K562 (cell line): ENCODE measurements around the gene LAMA2. TPM values are rescaled to one million over a fixed set of nuclear protein-coding genes. Genes with fewer than 3 reads are reported as not detected.
"Not testable (repeated sequence)": the region's sequence is repeated elsewhere in the genome, so short reads cannot be mapped to it uniquely, and the experiment has no call there.

Experiments
- ATAC-seq: fragments of 200-7000 bp; cut with Tn5 transposase; 3 replicates; pipeline ENCODE4 v1.9.1; 2020; ENCODE audit warnings: moderate library complexity
- BruUV-seq: library from RNA; stranded (reverse); fragments of 400-500 nt; replicated peaks from 2 replicates; lab custom pipeline; 2021; lab: Mats Ljungman, UMichigan
- CTCF ChIA-PET: fragments of 300-600 bp; formaldehyde crosslinking; extraction: SDS; loops from one replicate; lab custom pipeline; 2021; ENCODE audit warnings: low intra/inter-chr PET ratio; lab: Yijun Ruan, JAX
- POLR2A ChIA-PET: fragments of 300-600, 350-650 bp; sonication (Branson Sonifier 250); formaldehyde crosslinking; extraction: SDS; loops from one replicate; lab custom pipeline; 2021; ENCODE audit warnings: antibody characterized with exemption, inconsistent platforms; lab: Yijun Ruan, JAX
- DNase-seq, 4 experiments: peaks; one replicate each; pipeline versions ENCODE4 v3.0.0 to v3.0.0-alpha.2; 2011 to 2018; ENCODE audit warnings: low spot score in 3 of 4, mixed read lengths in 3 of 4; ENCODE audit errors: extremely low read depth in 1 of 4
- FAIRE-seq: peaks from 2 replicates; lab custom pipeline; 2011; peaks lifted over from hg19 to GRCh38; lab: Jason Lieb, UNC
- H2AFZ ChIP-seq: 2 replicates; pipeline ENCODE4 v1.6.0; 2011; ENCODE audit warnings: low read depth, low read length, control low read depth, inconsistent platforms
- H3K27ac ChIP-seq: fragments of 200-600 bp; 3 replicates; pipeline ENCODE4 v1.8.0; 2011; ENCODE audit warnings: low read depth, mild to moderate bottlenecking, control low read depth, inconsistent platforms, low read length, moderate library complexity, mixed read lengths; ENCODE audit errors: extremely low read depth
- H3K27me3 ChIP-seq, 2 experiments: fragments of 300-600 bp in 1 of 2; 2 replicates in 1 of 2; 3 replicates in 1 of 2; pipeline versions ENCODE4 v1.6.0 to v1.8.0; 2011; ENCODE audit warnings: inconsistent platforms in 2 of 2, low read length in 2 of 2, mild to moderate bottlenecking in 1 of 2, mixed read lengths in 1 of 2, moderate library complexity in 1 of 2; ENCODE audit not compliant: control insufficient read depth in 2 of 2, insufficient read depth in 2 of 2
- H3K36me3 ChIP-seq: fragments of 300-600 bp; 3 replicates; pipeline ENCODE4 v1.8.0; 2011; ENCODE audit warnings: mild to moderate bottlenecking, low read length, inconsistent platforms; ENCODE audit not compliant: control insufficient read depth, insufficient read depth
- H3K4me1 ChIP-seq, 2 experiments: fragments of 200-600 bp in 1 of 2; replicated peaks in 1 of 2; 2 replicates in 1 of 2; 3 replicates in 1 of 2; pipeline versions ENCODE4 v1.5.1 to v1.8.0; 2011; ENCODE audit warnings: inconsistent platforms in 2 of 2, low read length in 2 of 2, mild to moderate bottlenecking in 1 of 2, mixed read lengths in 1 of 2, moderate library complexity in 1 of 2; ENCODE audit not compliant: control insufficient read depth in 2 of 2, insufficient read depth in 2 of 2
- H3K4me2 ChIP-seq: 2 replicates; pipeline ENCODE4 v1.6.1; 2011; ENCODE audit warnings: low read length, control low read depth, inconsistent platforms, mixed read lengths; ENCODE audit not compliant: insufficient read depth
- H3K4me3 ChIP-seq: fragments of 200-600 bp; sonication (generic), shearing (Covaris generic); 2 replicates; pipeline ENCODE4 v1.5.1; 2016; ENCODE audit warnings: control low read depth, inconsistent platforms
- H3K79me2 ChIP-seq: fragments of 200-600 bp; 3 replicates; pipeline ENCODE4 v1.8.0; 2011; ENCODE audit warnings: low read length, inconsistent platforms; ENCODE audit not compliant: control insufficient read depth, insufficient read depth
- H3K9ac ChIP-seq, 2 experiments: 2 replicates each; pipeline versions ENCODE4 v1.6.0 to v1.6.1; 2011; ENCODE audit warnings: low read depth in 2 of 2, low read length in 2 of 2, control low read depth in 1 of 2, inconsistent platforms in 1 of 2, mild to moderate bottlenecking in 1 of 2, mixed read lengths in 1 of 2; ENCODE audit not compliant: insufficient read depth in 1 of 2
- H3K9me1 ChIP-seq: one replicate; pipeline ENCODE4 v1.6.0; 2011; ENCODE audit warnings: inconsistent platforms, mild to moderate bottlenecking, low read length, moderate library complexity; ENCODE audit not compliant: control insufficient read depth, insufficient read depth
- H3K9me3 ChIP-seq: replicated peaks from 2 replicates; pipeline ENCODE4 v1.5.1; 2011; ENCODE audit warnings: low read depth, low read length, inconsistent platforms; ENCODE audit not compliant: control insufficient read depth, insufficient read depth
- H4K20me1 ChIP-seq: replicated peaks from 2 replicates; pipeline ENCODE4 v1.6.1; 2011; ENCODE audit warnings: low read length, inconsistent platforms, mixed read lengths; ENCODE audit not compliant: control insufficient read depth, insufficient read depth
- DIDO1 ChIP-seq: fragments of 450-650 bp; IDR thresholded peaks from 2 replicates; pipeline ENCODE4 v1.6.1; 2016; ENCODE audit warnings: low read depth, missing biosample characterization, missing genetic modification characterization
- PURB ChIP-seq: sonication (generic); formaldehyde crosslinking; IDR thresholded peaks from 2 replicates; pipeline ENCODE4 v1.9.0; 2021; ENCODE audit warnings: low read depth, mild to moderate bottlenecking, missing genetic modification reagents
- U2AF1 ChIP-seq: fragments of 200-400 bp; formaldehyde crosslinking; optimal IDR thresholded peaks from 2 replicates; pipeline ENCODE3; 2017; ENCODE audit warnings: mild to moderate bottlenecking, low read depth, low read length, moderate library complexity
- WGBS: fragments of 100-300 bp; shearing (Covaris generic); methylation state at CpG from one replicate; pipeline ENCODE4 v1.1.6; 2016; ENCODE audit warnings: low coverage, mixed read lengths; ENCODE audit not compliant: insufficient coverage; ENCODE audit errors: missing lambda C conversion rate; 5-methylcytosine and 5-hydroxymethylcytosine counted together
- in situ Hi-C: fragments of 300-500 bp; cut with MboI; formaldehyde crosslinking; loops from 4 replicates; pipeline ENCODE4 v1.15.0; 2018; ENCODE audit warnings: inconsistent platforms, mixed read lengths
- intact Hi-C: fragments of 100-400 bp; cut with micrococcal nuclease; formaldehyde crosslinking; loops from 2 replicates; pipeline ENCODE4 v1.14.2; 2022
- polyA plus RNA-seq, 8 experiments: library from polyadenylated mRNA; depleted of rRNA in 4 of 8; stranded (reverse) in 5 of 8; unstranded in 3 of 8; fragments of >200 nt; fragmentation: Nextera tagmentation in 2 of 8; fragmentation: Illumina TruSeq in 1 of 8; extraction: Ambion mirVana in 2 of 8; extraction: Trizol in 1 of 8; gene quantifications; 2 replicates each; pipeline versions ENCODE4 v1.2.1 to v1.2.3, GENCODE V29; 2011 to 2014; ENCODE audit warnings: inconsistent platforms in 1 of 8, missing spikeins in 1 of 8
- total RNA-seq, 7 experiments: library from RNA; depleted of rRNA in 6 of 7; stranded (reverse); fragments of >200 nt in 6 of 7; fragmentation: Illumina TruSeq in 2 of 7; extraction: Trizol in 2 of 7; gene quantifications; 2 replicates each; pipeline versions ENCODE4 v1.2.1 to v1.2.3, GENCODE V29; 2011 to 2021; ENCODE audit warnings: low replicate concordance in 1 of 7
- TF ChIP-seq, protein P1 (sequence below): fragments of 450-650 bp; IDR thresholded peaks from 2 replicates; pipeline ENCODE4 v1.6.1; 2016; ENCODE audit warnings: mild to moderate bottlenecking
- TF ChIP-seq, protein P2 (sequence below): fragments of 250-450 bp; sonication (Bioruptor Pico); IDR thresholded peaks from 2 replicates; pipeline ENCODE4 v1.9.0; 2021; ENCODE audit warnings: mild to moderate bottlenecking
- TF ChIP-seq, protein P3 (sequence below): fragments of 250-450 bp; sonication (Bioruptor Pico); IDR thresholded peaks from 2 replicates; pipeline ENCODE4 v1.8.0; 2022; ENCODE audit warnings: inconsistent platforms, mild to moderate bottlenecking, moderate library complexity, borderline replicate concordance
- TF ChIP-seq, protein P4 (sequence below): IDR thresholded peaks from 3 replicates; pipeline ENCODE4 v1.6.1; 2011; ENCODE audit warnings: borderline replicate concordance, mild to moderate bottlenecking; ENCODE audit not compliant: insufficient read length, insufficient read depth
- TF ChIP-seq, protein P5 (sequence below): fragments of 450-650 bp; IDR thresholded peaks from 2 replicates; pipeline ENCODE4 v1.6.1; 2016

The LAMA2 gene
- total and polyA plus RNA-seq, 9 of the 15 experiments (the other 6 are each of a cell fraction or from before 2014, with no cell fraction given): 0.04 to 1.5 (median 0.36) TPM

DNA sequence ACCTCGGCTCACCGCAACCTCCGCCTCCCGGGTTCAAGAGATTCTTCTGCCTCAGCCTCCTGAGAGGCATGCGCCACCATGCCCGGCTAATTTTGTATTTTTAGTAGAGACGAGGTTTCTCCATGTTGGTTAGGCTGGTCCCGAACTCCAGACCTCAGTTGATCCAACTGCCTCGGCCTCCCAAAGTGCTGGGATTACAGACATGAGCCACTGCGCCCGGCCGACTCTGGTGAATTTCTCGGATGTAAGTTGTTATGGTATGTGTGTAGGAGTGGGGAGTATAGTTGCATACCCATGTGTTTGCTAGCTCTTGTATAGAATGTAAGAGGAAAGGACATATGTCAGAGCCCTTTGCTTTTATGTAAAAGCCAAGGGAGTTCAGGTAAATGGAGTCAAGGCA is 170.2 kb downstream of the LAMA2 start:
- H3K79me2 ChIP-seq, FAIRE-seq, ATAC-seq, in situ Hi-C loops, H3K4me1 ChIP-seq, POLR2A ChIA-PET, H3K27me3 ChIP-seq, H4K20me1 ChIP-seq, CTCF ChIA-PET, H3K27ac ChIP-seq, H2AFZ ChIP-seq, H3K9me3 ChIP-seq, BruUV-seq, intact Hi-C loops, H3K9ac ChIP-seq, H3K4me2 ChIP-seq, H3K36me3 ChIP-seq, H3K9me1 ChIP-seq, H3K4me3 ChIP-seq, DNase-seq: not testable (repeated sequence)
- 1% methylated on average over 9 of the region's 13 CpGs for WGBS

DNA sequence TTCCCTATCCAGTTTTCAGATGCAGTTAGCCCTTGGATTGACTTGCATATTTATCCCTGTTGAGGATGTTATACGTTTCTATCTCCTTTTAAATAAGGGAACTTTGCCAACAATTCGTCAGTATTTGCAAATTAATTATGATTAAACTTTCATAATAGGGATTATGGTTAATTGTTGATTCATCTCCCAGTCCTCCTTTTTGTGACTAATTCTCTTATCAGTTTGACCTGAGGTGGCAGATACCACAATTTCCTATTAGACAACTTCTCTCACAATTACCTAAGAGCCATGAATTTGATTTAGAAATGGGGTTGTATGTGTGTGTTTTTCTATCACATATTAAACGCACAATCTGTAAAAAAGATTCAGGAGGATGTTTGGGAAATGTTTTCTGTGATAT is 172.9 kb downstream of the LAMA2 start:
- FAIRE-seq (no peak), ATAC-seq (no peak), DNase-seq (no peak)
- no peak overlapping the region for H2AFZ ChIP-seq
- no peaks in the 10 kb centered on the region for H4K20me1 ChIP-seq
- H3K4me3 ChIP-seq: no peak overlapping the region
- no peak overlapping the region for H3K9ac ChIP-seq
- no peaks in the 10 kb centered on the region for H3K4me1 ChIP-seq
- H3K27me3 ChIP-seq: no peaks in the 10 kb centered on the region
- 0% methylated on average over 3 of the region's 3 CpGs for WGBS
- ChIA-PET CTCF (no interaction called here), POLR2A (no interaction called here)
- no peaks in the 10 kb centered on the region for H3K79me2 ChIP-seq
- BruUV-seq: no TSS peak
- no peaks in the 10 kb centered on the region for H3K9me1 ChIP-seq
- in situ Hi-C loops (no loop called here), intact Hi-C loops (no loop called here)
- no peaks in the 10 kb centered on the region for H3K9me3 ChIP-seq
- no peak overlapping the region for H3K4me2 ChIP-seq
- H3K36me3 ChIP-seq: no peaks in the 10 kb centered on the region
- no peak overlapping the region for H3K27ac ChIP-seq
- TF ChIP-seq, protein P1, sequence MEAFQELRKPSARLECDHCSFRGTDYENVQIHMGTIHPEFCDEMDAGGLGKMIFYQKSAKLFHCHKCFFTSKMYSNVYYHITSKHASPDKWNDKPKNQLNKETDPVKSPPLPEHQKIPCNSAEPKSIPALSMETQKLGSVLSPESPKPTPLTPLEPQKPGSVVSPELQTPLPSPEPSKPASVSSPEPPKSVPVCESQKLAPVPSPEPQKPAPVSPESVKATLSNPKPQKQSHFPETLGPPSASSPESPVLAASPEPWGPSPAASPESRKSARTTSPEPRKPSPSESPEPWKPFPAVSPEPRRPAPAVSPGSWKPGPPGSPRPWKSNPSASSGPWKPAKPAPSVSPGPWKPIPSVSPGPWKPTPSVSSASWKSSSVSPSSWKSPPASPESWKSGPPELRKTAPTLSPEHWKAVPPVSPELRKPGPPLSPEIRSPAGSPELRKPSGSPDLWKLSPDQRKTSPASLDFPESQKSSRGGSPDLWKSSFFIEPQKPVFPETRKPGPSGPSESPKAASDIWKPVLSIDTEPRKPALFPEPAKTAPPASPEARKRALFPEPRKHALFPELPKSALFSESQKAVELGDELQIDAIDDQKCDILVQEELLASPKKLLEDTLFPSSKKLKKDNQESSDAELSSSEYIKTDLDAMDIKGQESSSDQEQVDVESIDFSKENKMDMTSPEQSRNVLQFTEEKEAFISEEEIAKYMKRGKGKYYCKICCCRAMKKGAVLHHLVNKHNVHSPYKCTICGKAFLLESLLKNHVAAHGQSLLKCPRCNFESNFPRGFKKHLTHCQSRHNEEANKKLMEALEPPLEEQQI: no peak
- TF ChIP-seq, protein P2, sequence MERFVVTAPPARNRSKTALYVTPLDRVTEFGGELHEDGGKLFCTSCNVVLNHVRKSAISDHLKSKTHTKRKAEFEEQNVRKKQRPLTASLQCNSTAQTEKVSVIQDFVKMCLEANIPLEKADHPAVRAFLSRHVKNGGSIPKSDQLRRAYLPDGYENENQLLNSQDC (CRISPR knock-in tag): no peak
- TF ChIP-seq, protein P3, sequence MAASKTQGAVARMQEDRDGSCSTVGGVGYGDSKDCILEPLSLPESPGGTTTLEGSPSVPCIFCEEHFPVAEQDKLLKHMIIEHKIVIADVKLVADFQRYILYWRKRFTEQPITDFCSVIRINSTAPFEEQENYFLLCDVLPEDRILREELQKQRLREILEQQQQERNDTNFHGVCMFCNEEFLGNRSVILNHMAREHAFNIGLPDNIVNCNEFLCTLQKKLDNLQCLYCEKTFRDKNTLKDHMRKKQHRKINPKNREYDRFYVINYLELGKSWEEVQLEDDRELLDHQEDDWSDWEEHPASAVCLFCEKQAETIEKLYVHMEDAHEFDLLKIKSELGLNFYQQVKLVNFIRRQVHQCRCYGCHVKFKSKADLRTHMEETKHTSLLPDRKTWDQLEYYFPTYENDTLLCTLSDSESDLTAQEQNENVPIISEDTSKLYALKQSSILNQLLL (CRISPR knock-in tag): no peak
- TF ChIP-seq PURB (no peak), U2AF1 (no peak), DIDO1 (no peak)
- TF ChIP-seq, protein P4, sequence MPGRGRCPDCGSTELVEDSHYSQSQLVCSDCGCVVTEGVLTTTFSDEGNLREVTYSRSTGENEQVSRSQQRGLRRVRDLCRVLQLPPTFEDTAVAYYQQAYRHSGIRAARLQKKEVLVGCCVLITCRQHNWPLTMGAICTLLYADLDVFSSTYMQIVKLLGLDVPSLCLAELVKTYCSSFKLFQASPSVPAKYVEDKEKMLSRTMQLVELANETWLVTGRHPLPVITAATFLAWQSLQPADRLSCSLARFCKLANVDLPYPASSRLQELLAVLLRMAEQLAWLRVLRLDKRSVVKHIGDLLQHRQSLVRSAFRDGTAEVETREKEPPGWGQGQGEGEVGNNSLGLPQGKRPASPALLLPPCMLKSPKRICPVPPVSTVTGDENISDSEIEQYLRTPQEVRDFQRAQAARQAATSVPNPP: no peak
- TF ChIP-seq, protein P5, sequence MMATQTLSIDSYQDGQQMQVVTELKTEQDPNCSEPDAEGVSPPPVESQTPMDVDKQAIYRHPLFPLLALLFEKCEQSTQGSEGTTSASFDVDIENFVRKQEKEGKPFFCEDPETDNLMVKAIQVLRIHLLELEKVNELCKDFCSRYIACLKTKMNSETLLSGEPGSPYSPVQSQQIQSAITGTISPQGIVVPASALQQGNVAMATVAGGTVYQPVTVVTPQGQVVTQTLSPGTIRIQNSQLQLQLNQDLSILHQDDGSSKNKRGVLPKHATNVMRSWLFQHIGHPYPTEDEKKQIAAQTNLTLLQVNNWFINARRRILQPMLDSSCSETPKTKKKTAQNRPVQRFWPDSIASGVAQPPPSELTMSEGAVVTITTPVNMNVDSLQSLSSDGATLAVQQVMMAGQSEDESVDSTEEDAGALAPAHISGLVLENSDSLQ: no peak
